ENCODE measurements around the gene PLEKHN1.
"Not testable (repeated sequence)": the region's sequence is repeated elsewhere in the genome, so short reads cannot be mapped to it uniquely, and the experiment has no call there.

Gene PLEKHN1

GRCh38 chr1:975365-975764 lies 9.1 kb downstream of the PLEKHN1 start:
- no peak for TF ChIP-seq CTCF (IDR thresholded peaks at IDR 0.05; ENCODE audit: low read depth, low read length)
- TF ChIP-seq EZH2phosphoT487 (IDR thresholded peaks at IDR 0.05; ENCODE audit: low read depth) = no peak

GRCh38 chr1:975896-976683 lies 9.8 kb downstream of the PLEKHN1 start:
- no peaks in the 10 kb centered on the region for H3K4me1 ChIP-seq (ENCODE audit: low read length)
- H3K4me2 ChIP-seq (ENCODE audit: low read length) = peak overlapping the region; percentile 92
- no peaks in the 10 kb centered on the region for H4K20me1 ChIP-seq (ENCODE audit: insufficient read depth, low read length)
- H3K9ac ChIP-seq (ENCODE audit: low read length) = peak overlapping the region; percentile 25; the same call in 1 of the 2 replicates
- peak overlapping the region; percentile 76 for H3K4me3 ChIP-seq (ENCODE audit: low read length)
- no peak overlapping the region for H3K27ac ChIP-seq (ENCODE audit: low read length)
- H3K79me2 ChIP-seq (ENCODE audit: low read length) = no peaks in the 10 kb centered on the region
- no peaks in the 10 kb centered on the region for H3K36me3 ChIP-seq (replicated peaks; ENCODE audit: low read depth, low read length)
- H3K27me3 ChIP-seq (ENCODE audit: low read depth, low read length) = peaks cover 4% of the 10 kb centered on the region; the same call in 1 of the 2 replicates
- peak overlapping the region; percentile 80 for H2AFZ ChIP-seq (ENCODE audit: low read depth, low read length)
- no peaks in the 10 kb centered on the region for H3K9me3 ChIP-seq (ENCODE audit: insufficient read depth, low read length)
- TF ChIP-seq CTCF (IDR thresholded peaks at IDR 0.05; ENCODE audit: low read depth, low read length) (peak; percentile 47), EZH2phosphoT487 (IDR thresholded peaks at IDR 0.05; ENCODE audit: low read depth) (no peak)

More at GRCh38 chr1:975365-975764, 9.1 kb downstream of the PLEKHN1 start:
- H3K4me1 ChIP-seq (ENCODE audit: low read length) = no peaks in the 10 kb centered on the region
- peaks cover 4% of the 10 kb centered on the region; the same call in 1 of the 2 replicates for H3K27me3 ChIP-seq (ENCODE audit: low read depth, low read length)
- no peak overlapping the region for H3K27ac ChIP-seq (ENCODE audit: low read length)
- H3K9me3 ChIP-seq (ENCODE audit: insufficient read depth, low read length) = no peaks in the 10 kb centered on the region
- H3K4me3 ChIP-seq (ENCODE audit: low read length) = no peak overlapping the region
- H3K36me3 ChIP-seq (replicated peaks; ENCODE audit: low read depth, low read length) = no peaks in the 10 kb centered on the region
- H3K4me2 ChIP-seq (ENCODE audit: low read length) = peak overlapping the region; percentile 92; the same call in 1 of the 2 replicates
- H2AFZ ChIP-seq (ENCODE audit: low read depth, low read length) = no peak overlapping the region
- no peaks in the 10 kb centered on the region for H4K20me1 ChIP-seq (ENCODE audit: insufficient read depth, low read length)
- no peaks in the 10 kb centered on the region for H3K79me2 ChIP-seq (ENCODE audit: low read length)
- no peak overlapping the region for H3K9ac ChIP-seq (ENCODE audit: low read length)

GRCh38 chr1:976791-977190 lies 10.5 kb downstream of the PLEKHN1 start:
- not testable (repeated sequence) for H3K9ac ChIP-seq (ENCODE audit: low read length); H4K20me1 ChIP-seq (ENCODE audit: insufficient read depth, low read length); H3K79me2 ChIP-seq (ENCODE audit: low read length); H3K4me2 ChIP-seq (ENCODE audit: low read length); H3K9me3 ChIP-seq (ENCODE audit: insufficient read depth, low read length); H3K4me1 ChIP-seq (ENCODE audit: low read length); H3K27me3 ChIP-seq (ENCODE audit: low read depth, low read length); H2AFZ ChIP-seq (ENCODE audit: low read depth, low read length); H3K4me3 ChIP-seq (ENCODE audit: low read length); H3K27ac ChIP-seq (ENCODE audit: low read length); H3K36me3 ChIP-seq (replicated peaks; ENCODE audit: low read depth, low read length)

- TF ChIP-seq EZH2phosphoT487 (IDR thresholded peaks at IDR 0.05; ENCODE audit: low read depth) = no peak
- no peak for TF ChIP-seq CTCF (IDR thresholded peaks at IDR 0.05; ENCODE audit: low read depth, low read length)
- Histone ChIP-seq H3K27me3 (ENCODE audit: low read depth, low read length) (peaks cover 4% of the 10 kb centered on the region; the same call in 1 of the 2 replicates), H3K27ac (ENCODE audit: low read length) (no peak overlapping the region), H3K36me3 (replicated peaks; ENCODE audit: low read depth, low read length) (no peaks in the 10 kb centered on the region), H3K9me3 (ENCODE audit: insufficient read depth, low read length) (no peaks in the 10 kb centered on the region), H3K4me2 (ENCODE audit: low read length) (no peak overlapping the region), H2AFZ (ENCODE audit: low read depth, low read length) (no peak overlapping the region), H3K9ac (ENCODE audit: low read length) (no peak overlapping the region), H3K4me1 (ENCODE audit: low read length) (no peaks in the 10 kb centered on the region), H3K79me2 (ENCODE audit: low read length) (no peaks in the 10 kb centered on the region), H3K4me3 (ENCODE audit: low read length) (no peak overlapping the region), H4K20me1 (ENCODE audit: insufficient read depth, low read length) (no peaks in the 10 kb centered on the region)
Measured at GRCh38 chr1:978069-978834, 12.0 kb downstream of the PLEKHN1 start.

Data from OCI-LY3 (cell line).